Activated T-cell treated with anti-CD3 and anti-CD28 coated beads, Interleukin-2, amount 50 U/mL, for 4 hours (primary cell): Measurements from ENCODE around the gene ERVK3-1. TPM values are rescaled to one million over a fixed set of nuclear protein-coding genes. Genes with fewer than 3 reads are reported as not detected.
A peak's percentile ranks its signal among the peaks of the same experiment; 100 is the strongest.
"Not testable (repeated sequence)": the region's sequence is repeated elsewhere in the genome, so short reads cannot be mapped to it uniquely, and the experiment has no call there.

Experiments
- ATAC-seq, 2 donors: fragments of 200-7000 bp; cut with Tn5 transposase; one replicate each; pipeline ENCODE4 v1.10.0; 2021
- DNase-seq: peaks from one replicate; pipeline ENCODE4 v3.0.0-alpha.2; 2020
- H3K27me3 Mint-ChIP-seq: one replicate; pipeline ENCODE4 v1.8.0; 2021; ENCODE audit warnings: low read depth, mixed read lengths
- H3K36me3 Mint-ChIP-seq: one replicate; pipeline ENCODE4 v1.8.0; 2022; ENCODE audit warnings: mixed read lengths; ENCODE audit not compliant: insufficient read depth
- H3K4me1 Mint-ChIP-seq: one replicate; pipeline ENCODE4 v1.8.0; 2021; ENCODE audit warnings: low read depth, mixed read lengths
- H3K4me3 Mint-ChIP-seq: one replicate; pipeline ENCODE4 v1.8.0; 2021; ENCODE audit warnings: mild to moderate bottlenecking, moderate library complexity, mixed read lengths
- H3K9me3 Mint-ChIP-seq: one replicate; pipeline ENCODE4 v1.8.0; 2021; ENCODE audit warnings: mixed read lengths
- total RNA-seq, 3 donors: library from RNA; stranded (reverse); gene quantifications; one replicate each; pipeline ENCODE4 v1.2.1, GENCODE V29; 2021

The ERVK3-1 gene, protein sequence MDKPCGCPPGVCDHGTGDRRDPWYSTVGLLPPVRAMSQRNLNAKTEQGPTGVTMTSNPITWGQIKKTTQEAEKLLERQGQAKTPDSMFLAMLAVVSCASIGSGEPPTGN
- total RNA-seq = 100 to 1,000 TPM; 117 TPM

DNA sequence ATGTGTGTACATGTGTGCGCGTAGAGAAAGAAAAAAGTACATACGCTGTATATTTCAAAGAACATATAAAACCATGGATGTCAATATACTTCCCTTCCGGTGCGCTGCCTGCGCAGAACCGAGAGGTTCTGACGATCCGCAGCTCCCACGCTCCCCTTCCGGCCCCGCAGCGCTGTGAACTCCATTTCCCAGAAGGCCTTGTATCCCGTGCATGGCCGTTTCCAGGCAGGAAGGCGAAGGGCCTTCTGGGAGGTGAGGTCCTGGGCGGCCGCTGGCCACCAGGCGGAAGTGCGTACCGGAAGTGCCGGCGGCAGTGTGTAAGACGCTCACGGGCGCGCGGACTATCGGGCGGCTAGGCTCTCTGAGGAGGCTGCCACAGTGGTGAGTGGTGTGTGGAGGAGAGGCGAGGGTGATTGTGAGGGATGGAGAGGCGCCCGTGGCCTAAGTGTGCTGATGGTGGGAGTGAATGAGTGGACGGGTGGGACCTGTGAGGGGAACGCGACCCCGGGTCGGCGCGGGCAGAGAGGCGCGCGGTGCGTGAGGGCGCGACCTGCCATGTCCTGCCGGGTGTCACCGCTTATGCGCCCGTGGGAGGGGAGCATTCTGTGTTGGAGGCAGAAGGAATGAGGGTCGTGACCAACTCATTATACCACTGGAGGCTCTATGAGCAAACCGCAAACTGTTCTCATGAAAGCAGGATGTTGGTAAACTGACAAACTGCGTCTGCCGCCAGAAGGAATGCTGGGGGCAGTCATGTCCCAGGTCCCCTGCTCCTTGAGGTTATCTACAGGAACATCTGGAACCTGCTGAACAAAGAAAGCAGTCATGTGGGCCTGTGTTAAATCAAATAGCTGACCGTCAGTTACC, at the start of gene ERVK3-1:
TSS of gene ERVK3-1 (plus strand) at position 313 of the 867 bp plus-strand sequence. CDS start 6,792 bp downstream, outside the sequence.
- Mint-ChIP-seq H3K4me1 (peaks cover 49% of the 10 kb centered on the region), H3K36me3 (peaks cover 42% of the 10 kb centered on the region), H3K4me3 (peak within 1 kb of the TSS; percentile 98), H3K9me3 (no peaks in the 10 kb centered on the region), H3K27me3 (no peaks in the 10 kb centered on the region)
- ATAC-seq (peak; percentile 99), DNase-seq (peak; percentile 88)

DNA sequence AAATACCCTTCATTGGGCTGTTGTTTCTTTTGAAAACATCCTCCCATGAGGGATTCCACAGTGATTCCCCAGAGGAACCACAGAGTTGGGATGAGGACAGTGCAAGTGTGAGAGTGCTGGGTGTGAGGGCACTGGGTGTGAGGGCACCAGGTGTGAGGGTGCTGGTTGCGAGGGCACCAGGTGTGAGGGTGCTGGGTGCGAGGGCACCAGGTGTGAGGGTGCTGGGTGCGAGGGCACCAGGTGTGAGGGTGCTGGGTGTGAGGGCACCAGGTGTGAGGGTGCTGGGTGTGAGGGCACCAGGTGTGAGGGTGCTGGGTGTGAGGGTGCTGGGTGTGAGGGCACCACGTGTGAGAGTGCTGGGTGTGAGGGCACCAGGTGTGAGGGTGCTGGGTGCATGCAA, 46.9 kb upstream of the ERVK3-1 start:
- not testable (repeated sequence) for H3K4me1 Mint-ChIP-seq, H3K27me3 Mint-ChIP-seq, H3K4me3 Mint-ChIP-seq, DNase-seq, ATAC-seq
- Mint-ChIP-seq H3K9me3 (peaks cover 58% of the 10 kb centered on the region), H3K36me3 (peaks cover 85% of the 10 kb centered on the region)

DNA sequence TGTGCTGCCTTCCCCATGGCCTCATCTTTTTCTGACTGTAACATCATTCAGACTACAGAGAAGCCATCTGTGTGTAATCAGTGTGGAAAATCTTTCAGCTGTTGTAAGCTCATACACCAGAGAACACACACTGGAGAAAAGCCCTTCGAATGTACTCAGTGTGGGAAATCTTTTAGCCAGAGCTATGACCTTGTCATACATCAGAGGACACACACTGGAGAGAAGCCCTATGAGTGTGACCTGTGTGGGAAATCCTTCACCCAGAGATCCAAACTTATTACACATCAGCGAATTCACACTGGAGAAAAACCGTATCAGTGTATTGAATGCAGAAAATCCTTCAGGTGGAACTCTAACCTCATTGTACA, 43.6 kb upstream of the ERVK3-1 start:
- Mint-ChIP-seq H3K36me3 (peaks cover 65% of the 10 kb centered on the region), H3K4me1 (no peaks in the 10 kb centered on the region), H3K4me3 (no peak overlapping the region), H3K9me3 (peaks cover 40% of the 10 kb centered on the region), H3K27me3 (no peaks in the 10 kb centered on the region)
- DNase-seq = no peak
- ATAC-seq = no peak

DNA sequence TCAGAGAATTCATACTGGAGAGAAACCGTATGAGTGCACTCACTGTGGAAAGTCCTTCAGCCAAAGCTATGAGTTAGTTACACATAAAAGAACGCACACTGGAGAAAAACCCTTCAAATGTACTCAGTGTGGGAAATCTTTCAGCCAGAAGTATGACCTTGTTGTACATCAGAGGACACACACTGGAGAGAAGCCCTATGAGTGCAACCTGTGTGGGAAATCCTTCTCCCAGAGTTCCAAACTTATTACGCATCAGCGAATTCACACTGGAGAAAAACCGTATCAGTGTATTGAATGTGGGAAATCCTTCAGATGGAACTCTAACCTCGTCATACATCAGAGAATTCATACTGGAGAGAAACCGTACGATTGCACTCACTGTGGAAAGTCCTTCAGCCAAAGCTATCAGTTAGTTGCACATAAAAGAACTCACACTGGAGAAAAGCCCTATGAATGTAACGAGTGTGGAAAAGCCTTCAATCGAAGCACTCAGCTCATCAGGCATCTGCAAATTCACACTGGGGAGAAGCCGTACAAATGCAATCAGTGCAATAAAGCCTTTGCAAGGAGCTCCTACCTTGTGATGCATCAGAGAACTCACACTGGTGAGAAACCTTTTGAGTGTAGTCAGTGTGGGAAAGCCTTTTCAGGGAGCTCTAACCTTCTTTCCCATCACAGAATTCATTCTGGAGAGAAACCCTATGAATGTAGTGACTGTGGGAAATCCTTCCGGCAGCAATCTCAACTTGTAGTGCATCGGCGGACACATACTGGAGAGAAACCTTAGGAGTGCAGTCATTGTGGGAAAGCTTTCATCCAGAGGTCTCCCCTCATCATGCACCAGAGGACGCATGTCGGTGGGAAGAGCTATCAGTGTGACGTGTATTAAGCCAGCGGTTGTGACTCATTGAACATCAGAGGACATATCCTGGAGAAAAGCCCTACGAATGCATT, 42.9 kb upstream of the ERVK3-1 start:
- DNase-seq (no peak), ATAC-seq (no peak)
- no peaks in the 10 kb centered on the region for H3K4me1 Mint-ChIP-seq
- peaks cover 41% of the 10 kb centered on the region for H3K9me3 Mint-ChIP-seq
- no peaks in the 10 kb centered on the region for H3K27me3 Mint-ChIP-seq
- peaks cover 62% of the 10 kb centered on the region for H3K36me3 Mint-ChIP-seq
- H3K4me3 Mint-ChIP-seq = no peak overlapping the region

DNA sequence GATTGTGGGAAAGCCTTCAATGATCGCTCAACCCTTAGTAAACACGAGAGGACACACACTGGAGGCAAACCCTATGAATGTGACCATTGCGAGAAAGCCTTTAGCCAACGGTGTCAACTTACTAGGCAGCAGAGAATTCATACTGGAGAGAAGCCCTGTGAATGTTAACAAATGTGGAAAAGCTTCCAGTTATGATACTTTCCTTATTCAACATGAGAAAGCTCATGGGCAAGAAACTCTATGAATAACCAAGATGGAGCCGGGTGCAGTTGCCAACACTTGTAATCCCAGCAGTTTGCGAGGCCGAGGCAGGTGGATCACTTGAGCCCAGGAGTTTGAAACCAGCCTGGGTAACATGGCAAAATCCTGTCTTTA, 42.3 kb upstream of the ERVK3-1 start:
- no peak for ATAC-seq
- Mint-ChIP-seq H3K4me3 (no peak overlapping the region), H3K4me1 (no peaks in the 10 kb centered on the region), H3K27me3 (no peaks in the 10 kb centered on the region), H3K9me3 (peaks cover 35% of the 10 kb centered on the region), H3K36me3 (peaks cover 55% of the 10 kb centered on the region)
- no peak for DNase-seq

DNA sequence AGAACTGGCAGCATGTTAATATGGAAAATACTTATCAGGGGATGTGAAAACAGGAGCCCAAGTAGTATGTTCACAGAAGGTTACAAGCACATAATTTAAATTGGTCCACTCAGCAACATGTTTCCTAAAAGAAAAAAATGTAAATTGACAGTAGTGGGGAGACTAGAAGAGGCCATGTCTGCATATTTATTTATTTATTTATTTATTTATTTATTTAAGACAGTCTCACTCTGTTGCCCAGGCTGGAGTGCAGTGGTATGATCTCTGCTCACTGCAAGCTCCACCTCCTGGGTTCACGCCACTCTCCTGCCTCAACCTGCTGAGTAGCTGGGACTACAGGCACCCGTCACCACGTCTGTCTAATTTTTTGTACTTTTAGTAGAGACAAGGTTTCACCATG, 40.1 kb upstream of the ERVK3-1 start:
- no peaks in the 10 kb centered on the region for H3K27me3 Mint-ChIP-seq
- no peaks in the 10 kb centered on the region for H3K4me1 Mint-ChIP-seq
- peaks cover 45% of the 10 kb centered on the region for H3K36me3 Mint-ChIP-seq
- H3K4me3 Mint-ChIP-seq = no peak overlapping the region
- no peak for ATAC-seq
- DNase-seq = no peak
- H3K9me3 Mint-ChIP-seq = peaks cover 30% of the 10 kb centered on the region

DNA sequence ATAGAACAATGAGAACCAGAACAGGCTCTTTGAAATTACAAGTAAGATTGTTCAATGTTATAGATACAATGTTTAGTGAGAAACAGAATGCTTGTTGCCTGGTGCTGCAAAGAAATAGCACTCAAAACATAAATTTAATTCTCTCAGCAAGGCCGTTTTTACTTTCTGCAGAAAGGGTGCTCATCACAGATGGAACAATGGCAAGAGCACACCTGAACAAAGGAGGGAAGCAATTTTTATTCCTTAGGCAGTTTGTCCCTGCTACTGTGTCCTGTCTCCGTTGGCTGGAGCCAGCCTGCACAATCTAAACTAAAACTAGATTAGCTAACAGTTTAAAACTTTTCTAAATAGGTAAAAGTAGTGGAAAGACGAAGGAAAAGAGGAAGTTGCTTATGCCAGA, 36.8 kb upstream of the ERVK3-1 start:
- no peak for ATAC-seq
- Mint-ChIP-seq H3K27me3 (no peaks in the 10 kb centered on the region), H3K4me3 (no peak overlapping the region), H3K9me3 (peaks cover 23% of the 10 kb centered on the region), H3K36me3 (peaks cover 28% of the 10 kb centered on the region), H3K4me1 (no peaks in the 10 kb centered on the region)
- no peak for DNase-seq

DNA sequence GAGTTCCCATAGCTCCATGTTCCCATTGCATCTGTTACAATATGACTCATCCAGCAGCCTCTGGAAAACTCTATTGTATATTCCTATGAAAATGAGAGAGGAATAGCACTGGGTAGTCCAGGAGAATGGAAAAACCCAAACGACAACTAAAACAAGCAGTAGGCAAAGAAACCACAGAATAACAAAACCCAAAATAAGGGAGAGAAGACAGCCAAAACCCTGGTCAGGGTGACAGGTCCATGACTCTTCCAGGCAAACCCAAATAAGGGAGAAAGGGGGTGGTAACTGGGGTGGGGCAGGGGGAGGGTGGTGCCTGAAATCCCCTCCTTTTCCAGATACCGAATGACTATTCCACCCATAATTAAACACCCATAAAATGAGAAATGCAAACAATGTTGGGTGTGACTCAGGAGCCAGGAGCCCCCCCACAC, 30.4 kb upstream of the ERVK3-1 start:
- Mint-ChIP-seq H3K36me3 (peaks cover 36% of the 10 kb centered on the region), H3K4me1 (peaks cover 21% of the 10 kb centered on the region), H3K27me3 (no peaks in the 10 kb centered on the region), H3K4me3 (no peak overlapping the region), H3K9me3 (peaks cover 24% of the 10 kb centered on the region)
- no peak for ATAC-seq
- DNase-seq = no peak

DNA sequence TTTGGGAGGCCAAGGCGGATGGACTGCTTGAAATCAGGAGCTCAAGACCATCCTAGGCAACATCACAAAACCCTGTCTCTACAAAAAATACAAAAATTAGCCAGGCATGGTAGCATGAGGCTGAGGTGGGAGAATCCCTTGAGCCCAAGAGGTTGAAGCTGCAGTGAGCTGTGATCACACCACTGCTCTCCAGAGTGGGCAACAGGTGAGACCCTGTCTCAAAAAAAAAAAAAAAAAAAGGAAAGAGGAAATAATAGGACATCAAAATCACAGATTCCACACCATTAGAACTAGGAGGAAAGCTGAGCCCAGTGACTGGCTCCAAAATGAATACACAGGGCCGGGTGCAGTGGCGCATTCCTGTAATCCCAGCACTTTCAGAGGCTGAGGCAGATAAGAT, 29.6 kb upstream of the ERVK3-1 start:
- H3K9me3 Mint-ChIP-seq = peaks cover 20% of the 10 kb centered on the region
- H3K4me1 Mint-ChIP-seq = peaks cover 29% of the 10 kb centered on the region
- H3K27me3 Mint-ChIP-seq = no peaks in the 10 kb centered on the region
- ATAC-seq = no peak
- peaks cover 30% of the 10 kb centered on the region for H3K36me3 Mint-ChIP-seq
- H3K4me3 Mint-ChIP-seq = no peak overlapping the region
- DNase-seq = no peak

DNA sequence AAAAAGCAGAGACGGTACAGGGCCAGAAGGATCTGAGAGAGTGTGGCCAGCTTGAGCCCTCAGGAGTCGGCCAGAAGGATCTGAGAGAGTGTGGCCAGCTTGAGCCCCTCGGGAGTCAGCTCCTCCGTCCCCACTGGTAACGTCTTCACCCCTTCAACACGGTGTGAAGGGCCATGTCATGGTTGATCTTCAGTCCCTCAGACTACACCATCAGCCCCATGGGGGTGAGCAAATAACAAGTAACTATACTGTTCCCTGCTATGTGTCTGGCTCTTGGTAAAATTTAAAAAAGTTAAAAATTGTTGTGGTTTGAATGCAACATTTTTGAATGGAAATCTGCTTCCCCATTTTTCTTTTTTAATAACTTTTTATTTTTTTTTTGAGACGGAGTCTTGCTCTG, 28.0 kb upstream of the ERVK3-1 start:
- peak overlapping the region; percentile 94 for H3K4me3 Mint-ChIP-seq

DNA sequence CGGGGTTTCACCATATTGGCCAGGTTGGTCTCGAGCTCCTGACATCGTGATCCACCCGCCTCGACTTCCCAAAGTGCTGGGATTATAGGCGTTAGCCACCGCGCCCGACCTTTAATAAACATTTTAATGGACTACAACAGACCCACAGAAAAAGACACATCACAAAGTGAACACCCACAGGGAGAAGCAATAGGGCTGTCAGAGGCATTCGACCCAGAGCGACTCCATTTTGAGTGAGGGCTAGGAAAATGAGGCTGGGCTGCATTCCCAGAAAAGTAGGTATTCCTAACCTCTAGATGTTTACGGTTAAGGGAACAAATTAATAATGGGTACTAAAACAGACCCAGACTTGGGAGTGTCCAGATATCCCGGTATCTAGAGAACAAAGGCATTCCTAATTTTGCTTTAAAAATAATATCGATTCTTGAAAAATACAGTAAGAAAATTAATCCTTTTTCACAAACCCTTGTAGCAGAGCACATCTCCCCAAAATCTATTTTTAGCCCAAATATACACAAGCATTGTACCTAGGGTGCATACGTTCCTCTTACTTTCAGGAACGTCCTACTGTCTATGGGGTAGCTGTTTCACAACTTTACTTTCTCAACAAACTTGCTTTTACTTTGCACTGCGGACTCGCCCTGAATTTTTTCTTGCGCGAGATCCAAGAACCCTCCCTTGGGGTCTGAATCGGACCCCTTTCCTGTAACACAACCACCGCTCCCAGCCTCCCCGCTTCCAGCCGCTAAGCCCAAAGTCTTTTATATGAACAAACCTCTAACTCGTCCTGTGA, 27.2 kb upstream of the ERVK3-1 start:
- peaks cover 11% of the 10 kb centered on the region for H3K9me3 Mint-ChIP-seq
- H3K4me1 Mint-ChIP-seq = peaks cover 44% of the 10 kb centered on the region
- H3K4me3 Mint-ChIP-seq = peak overlapping the region; percentile 94
- peaks cover 25% of the 10 kb centered on the region for H3K36me3 Mint-ChIP-seq
- peak in 1 of 2 donors; percentile 1 for ATAC-seq
- DNase-seq = no peak
- no peaks in the 10 kb centered on the region for H3K27me3 Mint-ChIP-seq

More for the DNA sequence above, 28.0 kb upstream of the ERVK3-1 start:
- no peak for ATAC-seq
- Mint-ChIP-seq H3K27me3 (no peaks in the 10 kb centered on the region), H3K36me3 (peaks cover 23% of the 10 kb centered on the region), H3K9me3 (peaks cover 11% of the 10 kb centered on the region), H3K4me1 (peaks cover 43% of the 10 kb centered on the region)
- DNase-seq = no peak

DNA sequence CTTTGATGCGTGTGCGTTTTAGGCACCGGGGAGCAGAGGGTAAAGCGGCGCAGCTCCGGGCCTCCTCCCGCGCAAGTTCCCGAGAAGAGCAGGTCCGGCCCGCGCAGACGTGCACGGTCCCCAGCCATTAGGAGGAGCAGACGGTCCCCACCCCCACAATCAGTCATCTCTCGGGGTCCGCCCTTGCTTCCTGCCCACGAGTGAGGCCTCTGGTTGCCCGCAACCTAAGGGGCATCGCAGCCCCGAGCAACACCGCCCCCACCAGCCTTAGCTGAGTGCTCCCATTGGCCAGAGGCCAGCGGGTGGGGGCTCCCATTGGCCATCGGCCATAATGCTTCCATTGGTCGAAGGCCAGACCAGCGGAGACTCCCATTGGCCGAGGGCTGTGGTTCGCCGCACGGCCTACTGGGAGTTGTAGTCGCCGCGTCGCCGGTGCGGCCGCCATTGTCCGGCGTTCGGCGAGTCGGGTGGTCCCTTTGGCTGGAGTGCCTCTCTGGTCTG, 26.6 kb upstream of the ERVK3-1 start, which contains the start of gene ZNF8:
TSS of gene ZNF8 (plus strand) at position 415 of the 501 bp plus-strand sequence. CDS start 127 bp downstream, outside the sequence.
- H3K9me3 Mint-ChIP-seq = peaks cover 11% of the 10 kb centered on the region
- peaks cover 25% of the 10 kb centered on the region for H3K36me3 Mint-ChIP-seq
- peak; percentile 98 for DNase-seq
- ATAC-seq = peak; percentile 98
- H3K4me1 Mint-ChIP-seq = peaks cover 44% of the 10 kb centered on the region
- H3K27me3 Mint-ChIP-seq = no peaks in the 10 kb centered on the region
- peak within 1 kb of the TSS; percentile 94 for H3K4me3 Mint-ChIP-seq

DNA sequence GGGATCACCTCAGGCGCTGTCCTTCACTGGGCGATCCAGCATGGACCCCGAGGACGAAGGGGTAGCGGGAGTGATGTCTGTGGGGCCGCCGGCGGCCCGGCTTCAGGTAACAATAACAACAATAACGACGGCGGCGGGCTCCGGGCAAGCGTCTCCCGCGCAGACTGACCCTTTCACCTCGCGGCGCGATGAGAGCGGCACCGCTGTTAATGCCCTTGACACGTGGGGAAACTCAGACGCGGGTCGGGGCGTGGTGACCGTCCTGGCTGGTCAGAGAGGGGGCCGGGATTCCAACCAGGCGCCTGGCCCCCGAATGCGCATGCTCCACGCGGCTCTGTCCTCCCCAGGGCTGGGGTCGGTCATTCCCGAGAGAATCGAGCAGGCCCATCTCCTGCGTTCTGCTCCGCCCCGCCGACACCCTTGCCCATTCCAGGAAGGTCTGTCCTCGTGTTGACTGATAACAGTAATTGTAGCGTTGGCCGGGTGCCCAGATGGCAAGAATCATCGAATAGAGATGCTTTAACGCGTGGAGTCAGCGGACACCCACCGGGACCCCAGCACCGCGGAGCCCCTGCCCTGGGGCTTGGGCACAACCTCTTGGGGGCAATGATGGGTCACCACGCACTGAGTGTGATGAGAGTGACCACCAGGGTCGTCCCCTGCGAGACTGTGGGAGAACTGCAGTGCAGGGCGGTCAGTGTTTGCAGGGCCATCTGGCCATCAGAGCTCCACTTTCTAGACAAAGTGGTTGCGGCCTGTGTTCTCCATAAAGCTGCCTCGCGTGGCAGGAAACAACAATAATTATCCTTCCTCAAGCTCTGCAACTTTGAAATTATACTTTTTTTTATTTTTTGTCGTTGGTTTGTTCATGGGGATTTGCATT, 25.9 kb upstream of the ERVK3-1 start:
- peak overlapping the region; percentile 94 for H3K4me3 Mint-ChIP-seq
- H3K36me3 Mint-ChIP-seq = peaks cover 22% of the 10 kb centered on the region
- peak; percentile 18 for DNase-seq
- H3K9me3 Mint-ChIP-seq = peaks cover 8% of the 10 kb centered on the region
- ATAC-seq = peak; percentile 13 to 16
- H3K4me1 Mint-ChIP-seq = peaks cover 44% of the 10 kb centered on the region
- H3K27me3 Mint-ChIP-seq = no peaks in the 10 kb centered on the region
